Vagina (tissue), 2 donors: Measurements from ENCODE around the gene ZMIZ1.
A peak's percentile ranks its signal among the peaks of the same experiment; 100 is the strongest.

Experiments
- POLR2A ChIP-seq, 2 donors: fragments of 450-650 bp; IDR thresholded peaks; one replicate each; pipeline ENCODE4 v1.6.1; 2017; ENCODE audit warnings: antibody characterized with exemption in 2 of 2, mild to moderate bottlenecking in 2 of 2, moderate library complexity in 2 of 2
- POLR2AphosphoS5 ChIP-seq, 2 donors: sonication (generic); formaldehyde crosslinking; IDR thresholded peaks; one replicate each; pipeline ENCODE4 v1.9.0; 2017; ENCODE audit warnings: antibody characterized with exemption in 2 of 2, mild to moderate bottlenecking in 2 of 2, low read depth in 1 of 2; ENCODE audit not compliant: insufficient read depth in 1 of 2
- TF ChIP-seq, protein P1 (sequence below), 3 experiments: fragments of 450-650 bp in 2 of 3; fragments of 200-600 bp in 1 of 3; sonication (generic) in 1 of 3; IDR thresholded peaks; one replicate each; pipeline ENCODE4 v1.5.1; 2017 to 2019; ENCODE audit warnings: antibody characterized with exemption in 3 of 3, mild to moderate bottlenecking in 2 of 3, moderate library complexity in 2 of 3

DNA sequence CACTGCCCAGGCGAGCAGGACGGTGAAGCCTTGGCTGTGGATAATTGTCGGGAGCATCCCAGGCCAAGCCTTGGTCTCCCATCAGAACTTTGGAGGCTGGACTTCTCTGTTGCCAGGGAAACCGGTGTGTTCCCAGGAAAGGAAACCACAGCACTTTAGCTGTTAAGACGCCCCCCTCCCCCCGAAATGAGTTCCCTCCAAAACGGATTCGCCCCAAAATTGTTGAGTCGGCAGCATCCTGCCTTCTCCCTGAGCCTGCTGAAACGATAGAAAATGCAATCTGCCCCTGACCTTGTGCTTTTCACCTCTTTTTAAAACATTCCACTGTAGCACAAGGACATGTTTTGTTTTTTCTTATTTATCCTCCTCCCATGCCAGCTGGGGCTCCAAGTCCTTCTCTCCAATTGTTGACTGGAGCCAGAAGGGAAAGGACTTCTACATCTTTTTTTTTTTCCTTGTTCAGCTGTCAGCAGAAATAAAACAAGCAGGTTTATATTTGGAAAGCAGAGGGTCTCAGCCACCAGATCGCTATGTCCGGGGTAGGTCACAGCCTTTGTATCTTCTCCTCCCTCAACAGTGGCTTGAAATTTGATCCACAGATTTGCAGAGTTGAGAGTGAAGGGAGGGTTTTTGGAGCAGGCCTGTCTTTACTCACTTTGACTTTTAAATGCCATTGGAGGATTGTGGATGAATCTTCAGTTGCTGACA is 116.5 kb downstream of the ZMIZ1 start:
- TF ChIP-seq POLR2AphosphoS5 (IDR thresholded peaks at IDR 0.05; ENCODE audit: insufficient read depth in 1 of 2, low read depth in 1 of 2) (peak in 1 of 2 donors; percentile 22), POLR2A (IDR thresholded peaks at IDR 0.05) (no peak)
- TF ChIP-seq, protein P1, sequence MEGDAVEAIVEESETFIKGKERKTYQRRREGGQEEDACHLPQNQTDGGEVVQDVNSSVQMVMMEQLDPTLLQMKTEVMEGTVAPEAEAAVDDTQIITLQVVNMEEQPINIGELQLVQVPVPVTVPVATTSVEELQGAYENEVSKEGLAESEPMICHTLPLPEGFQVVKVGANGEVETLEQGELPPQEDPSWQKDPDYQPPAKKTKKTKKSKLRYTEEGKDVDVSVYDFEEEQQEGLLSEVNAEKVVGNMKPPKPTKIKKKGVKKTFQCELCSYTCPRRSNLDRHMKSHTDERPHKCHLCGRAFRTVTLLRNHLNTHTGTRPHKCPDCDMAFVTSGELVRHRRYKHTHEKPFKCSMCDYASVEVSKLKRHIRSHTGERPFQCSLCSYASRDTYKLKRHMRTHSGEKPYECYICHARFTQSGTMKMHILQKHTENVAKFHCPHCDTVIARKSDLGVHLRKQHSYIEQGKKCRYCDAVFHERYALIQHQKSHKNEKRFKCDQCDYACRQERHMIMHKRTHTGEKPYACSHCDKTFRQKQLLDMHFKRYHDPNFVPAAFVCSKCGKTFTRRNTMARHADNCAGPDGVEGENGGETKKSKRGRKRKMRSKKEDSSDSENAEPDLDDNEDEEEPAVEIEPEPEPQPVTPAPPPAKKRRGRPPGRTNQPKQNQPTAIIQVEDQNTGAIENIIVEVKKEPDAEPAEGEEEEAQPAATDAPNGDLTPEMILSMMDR (IDR thresholded peaks at IDR 0.05), result no peak
